WTC11 (cell line): ENCODE results near the gene R3HDM1. TPM values are rescaled to one million over a fixed set of nuclear protein-coding genes. Genes with fewer than 3 reads are reported as not detected.

ENCODE experiments used
- ATAC-seq: fragments of 200-7000 bp; cut with Tn5 transposase; 2 replicates; pipeline ENCODE4 v1.10.0; 2021; ENCODE audit warnings: mild to moderate bottlenecking, moderate library complexity
- CTCF ChIA-PET: fragments of 300-600 bp; sonication (Branson Sonifier 250); formaldehyde crosslinking; loops from one replicate; lab custom pipeline; 2021; ENCODE audit warnings: antibody characterized with exemption; lab: Charles Lee
- POLR2A ChIA-PET: fragments of 350-600 bp; sonication (Branson Sonifier 250); formaldehyde crosslinking; loops from one replicate; lab custom pipeline; 2021; ENCODE audit warnings: antibody characterized with exemption; lab: Charles Lee
- DNase-seq: peaks from one replicate; pipeline ENCODE4 v3.0.0; 2021; ENCODE audit warnings: low spot score
- H3K27ac Mint-ChIP-seq: 2 replicates; pipeline ENCODE4 v1.8.0; 2021; ENCODE audit warnings: mixed read lengths
- H3K27me3 Mint-ChIP-seq: 2 replicates; pipeline ENCODE4 v1.8.0; 2021; ENCODE audit warnings: low read depth, mild to moderate bottlenecking, moderate library complexity, mixed read lengths
- H3K36me3 Mint-ChIP-seq: 2 replicates; pipeline ENCODE4 v1.8.0; 2021; ENCODE audit warnings: mixed read lengths
- H3K4me1 Mint-ChIP-seq: 2 replicates; pipeline ENCODE4 v1.8.0; 2022; ENCODE audit warnings: mixed read lengths
- H3K4me3 Mint-ChIP-seq: 2 replicates; pipeline ENCODE4 v1.8.0; 2021; ENCODE audit warnings: mild to moderate bottlenecking, moderate library complexity, mixed read lengths
- H3K9me3 Mint-ChIP-seq: 2 replicates; pipeline ENCODE4 v1.8.0; 2021; ENCODE audit warnings: mixed read lengths
- CBFB ChIP-seq: sonication (generic); formaldehyde crosslinking; IDR thresholded peaks from 2 replicates; pipeline ENCODE4 v1.8.1; 2022; ENCODE audit warnings: mild to moderate bottlenecking, low read depth, missing genetic modification reagents
- CDX4 ChIP-seq: fragments of 250-450 bp; sonication (Bioruptor Pico); IDR thresholded peaks from 2 replicates; pipeline ENCODE4 v1.9.0; 2021; ENCODE audit warnings: moderate library complexity, mild to moderate bottlenecking, inconsistent platforms, borderline replicate concordance
- ETV6 ChIP-seq: sonication (generic); formaldehyde crosslinking; IDR thresholded peaks from 2 replicates; pipeline ENCODE4 v1.8.1; 2022; ENCODE audit warnings: mild to moderate bottlenecking, missing genetic modification reagents
- IRF2 ChIP-seq: sonication (generic); formaldehyde crosslinking; IDR thresholded peaks from 2 replicates; pipeline ENCODE4 v1.8.0; 2022; ENCODE audit warnings: low read depth, missing genetic modification reagents, borderline replicate concordance
- KAT7 ChIP-seq: sonication (generic); formaldehyde crosslinking; IDR thresholded peaks from 2 replicates; pipeline ENCODE4 v1.8.1; 2023; ENCODE audit warnings: missing genetic modification reagents, mild to moderate bottlenecking, borderline replicate concordance
- MLX ChIP-seq: sonication (generic); formaldehyde crosslinking; IDR thresholded peaks from 2 replicates; pipeline ENCODE4 v1.8.1; 2023; ENCODE audit warnings: mild to moderate bottlenecking, missing genetic modification reagents, moderate library complexity
- NR3C1 ChIP-seq: sonication (generic); formaldehyde crosslinking; conservative IDR thresholded peaks from 2 replicates; pipeline ENCODE4 v1.8.1; 2023; ENCODE audit warnings: low read depth, mild to moderate bottlenecking, missing genetic modification reagents
- PRDM15 ChIP-seq: sonication (generic); formaldehyde crosslinking; IDR thresholded peaks from 2 replicates; pipeline ENCODE4 v1.8.0; 2022; ENCODE audit warnings: missing genetic modification reagents
- SMAD4 ChIP-seq: sonication (generic); formaldehyde crosslinking; IDR thresholded peaks from 2 replicates; pipeline ENCODE4 v1.8.0; 2022; ENCODE audit warnings: mild to moderate bottlenecking, missing genetic modification reagents
- SP1 ChIP-seq: sonication (generic); formaldehyde crosslinking; conservative IDR thresholded peaks from 2 replicates; pipeline ENCODE4 v1.8.1; 2022; ENCODE audit warnings: missing genetic modification reagents
- STAT6 ChIP-seq: sonication (generic); formaldehyde crosslinking; conservative IDR thresholded peaks from 2 replicates; pipeline ENCODE4 v1.8.1; 2023; ENCODE audit warnings: mild to moderate bottlenecking, low read depth, missing genetic modification reagents, moderate library complexity
- TCF7 ChIP-seq: sonication (generic); formaldehyde crosslinking; IDR thresholded peaks from 2 replicates; pipeline ENCODE4 v1.8.0; 2022; ENCODE audit warnings: mild to moderate bottlenecking, low read depth, missing genetic modification reagents, moderate library complexity
- USF1 ChIP-seq: sonication (generic); formaldehyde crosslinking; IDR thresholded peaks from 2 replicates; pipeline ENCODE4 v1.8.0; 2022; ENCODE audit warnings: mild to moderate bottlenecking, missing genetic modification reagents
- ZNF138 ChIP-seq: sonication (generic); formaldehyde crosslinking; conservative IDR thresholded peaks from 2 replicates; pipeline ENCODE4 v1.8.1; 2022; ENCODE audit warnings: mild to moderate bottlenecking, moderate library complexity, missing genetic modification reagents
- ZNF396 ChIP-seq: fragments of 250-450 bp; sonication (Bioruptor Pico); IDR thresholded peaks from 2 replicates; pipeline ENCODE4 v1.8.0; 2021; ENCODE audit warnings: mild to moderate bottlenecking, moderate library complexity, borderline replicate concordance
- ZNF512 ChIP-seq: sonication (generic); formaldehyde crosslinking; IDR thresholded peaks from 2 replicates; pipeline ENCODE4 v1.8.1; 2022; ENCODE audit warnings: missing genetic modification reagents, borderline replicate concordance
- ZSCAN18 ChIP-seq: fragments of 250-450 bp; sonication (Bioruptor Pico); IDR thresholded peaks from 2 replicates; pipeline ENCODE4 v2.1.2; 2022; ENCODE audit warnings: mild to moderate bottlenecking, moderate library complexity
- total RNA-seq: library from RNA; stranded (reverse); gene quantifications from 3 replicates; pipeline ENCODE4 v1.2.3, GENCODE V29; 2021
- TF ChIP-seq, protein P1 (sequence below): sonication (generic); formaldehyde crosslinking; IDR thresholded peaks from 2 replicates; pipeline ENCODE4 v1.8.0; 2023; ENCODE audit warnings: mild to moderate bottlenecking, missing genetic modification reagents

The R3HDM1 gene
- total RNA-seq, 1 experiment from 2014 or later, result 58.4 TPM

DNA sequence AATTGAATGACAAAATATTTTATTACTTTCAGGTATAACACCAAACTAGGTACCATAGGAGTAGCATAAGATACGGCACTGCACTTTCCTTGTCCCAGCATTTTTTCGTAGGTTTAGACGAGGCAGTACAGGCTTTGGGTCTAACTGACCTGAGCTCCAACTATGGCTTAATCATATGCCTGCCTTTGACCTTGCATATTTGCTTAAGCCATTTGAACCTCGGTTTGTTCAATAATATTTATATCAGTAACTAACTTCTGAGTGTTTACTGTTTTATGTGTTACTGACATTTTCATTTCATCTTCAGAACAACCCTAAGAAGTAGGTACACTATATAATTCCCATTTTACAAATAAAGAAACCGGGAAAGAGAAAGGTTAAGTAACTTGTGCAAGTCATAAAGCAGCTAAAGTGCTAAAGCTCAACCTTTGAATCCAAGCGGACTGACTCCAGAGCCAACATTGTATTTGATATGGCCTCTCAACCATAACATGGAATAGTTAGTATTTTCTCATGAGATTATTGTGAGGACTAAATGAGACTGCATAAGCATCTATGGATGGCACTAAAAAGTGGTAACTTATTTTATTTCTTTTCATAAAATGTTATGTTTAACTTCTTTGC lies 104.0 kb downstream of the R3HDM1 start:
- DNase-seq (no peak), ATAC-seq (no peak)
- TF ChIP-seq ZNF512 (CRISPR knock-in tag) (no peak), CBFB (CRISPR knock-in tag) (no peak), TCF7 (CRISPR knock-in tag) (no peak), STAT6 (CRISPR knock-in tag) (no peak), ZSCAN18 (CRISPR knock-in tag) (no peak), SP1 (CRISPR knock-in tag) (no peak), ZNF396 (CRISPR knock-in tag) (no peak), SMAD4 (CRISPR knock-in tag) (no peak), NR3C1 (no peak)
- H3K4me3 Mint-ChIP-seq, result no peak overlapping the region
- ChIA-PET POLR2A (no interaction called here), CTCF (interaction anchor here (0.7 kb wide), 1 partner anchor 74 kb away, joined by 3 read pairs; no protein-coding TSS in a partner anchor)
- H3K4me1 Mint-ChIP-seq, result no peaks in the 10 kb centered on the region
- peaks cover 35% of the 10 kb centered on the region for H3K36me3 Mint-ChIP-seq
- no peak overlapping the region for H3K27ac Mint-ChIP-seq
- no peaks in the 10 kb centered on the region for H3K9me3 Mint-ChIP-seq
- H3K27me3 Mint-ChIP-seq, result no peaks in the 10 kb centered on the region

DNA sequence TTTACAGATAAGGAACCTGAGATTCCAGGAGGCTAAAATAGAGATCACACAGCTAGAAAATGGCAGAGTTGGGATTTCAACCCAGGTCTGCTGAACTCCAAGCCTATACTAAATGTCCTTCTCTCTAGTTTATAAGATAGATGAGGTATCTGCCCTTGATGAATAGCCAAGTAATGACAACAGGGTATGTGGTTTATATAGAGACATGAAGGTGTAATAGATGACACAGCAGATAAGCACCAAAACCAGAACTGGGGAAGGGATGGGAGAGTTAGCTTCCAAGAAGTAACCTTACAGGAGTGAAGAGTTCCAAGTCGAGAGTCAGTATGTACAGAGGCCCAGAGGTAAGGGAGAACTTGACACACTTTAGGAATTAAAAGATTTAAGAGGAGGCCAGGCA lies 105.7 kb downstream of the R3HDM1 start:
- DNase-seq, result no peak
- no peak for ATAC-seq
- Mint-ChIP-seq H3K4me3 (no peak overlapping the region), H3K27me3 (no peaks in the 10 kb centered on the region), H3K9me3 (no peaks in the 10 kb centered on the region), H3K36me3 (peaks cover 35% of the 10 kb centered on the region), H3K4me1 (no peaks in the 10 kb centered on the region), H3K27ac (no peak overlapping the region; the same call in 1 of the 2 replicates)
- ChIA-PET CTCF (no interaction called here), POLR2A (no interaction called here)
- no peak for TF ChIP-seq MLX (CRISPR knock-in tag)
- no peak for TF ChIP-seq ZNF396 (CRISPR knock-in tag)
- TF ChIP-seq, protein P1, sequence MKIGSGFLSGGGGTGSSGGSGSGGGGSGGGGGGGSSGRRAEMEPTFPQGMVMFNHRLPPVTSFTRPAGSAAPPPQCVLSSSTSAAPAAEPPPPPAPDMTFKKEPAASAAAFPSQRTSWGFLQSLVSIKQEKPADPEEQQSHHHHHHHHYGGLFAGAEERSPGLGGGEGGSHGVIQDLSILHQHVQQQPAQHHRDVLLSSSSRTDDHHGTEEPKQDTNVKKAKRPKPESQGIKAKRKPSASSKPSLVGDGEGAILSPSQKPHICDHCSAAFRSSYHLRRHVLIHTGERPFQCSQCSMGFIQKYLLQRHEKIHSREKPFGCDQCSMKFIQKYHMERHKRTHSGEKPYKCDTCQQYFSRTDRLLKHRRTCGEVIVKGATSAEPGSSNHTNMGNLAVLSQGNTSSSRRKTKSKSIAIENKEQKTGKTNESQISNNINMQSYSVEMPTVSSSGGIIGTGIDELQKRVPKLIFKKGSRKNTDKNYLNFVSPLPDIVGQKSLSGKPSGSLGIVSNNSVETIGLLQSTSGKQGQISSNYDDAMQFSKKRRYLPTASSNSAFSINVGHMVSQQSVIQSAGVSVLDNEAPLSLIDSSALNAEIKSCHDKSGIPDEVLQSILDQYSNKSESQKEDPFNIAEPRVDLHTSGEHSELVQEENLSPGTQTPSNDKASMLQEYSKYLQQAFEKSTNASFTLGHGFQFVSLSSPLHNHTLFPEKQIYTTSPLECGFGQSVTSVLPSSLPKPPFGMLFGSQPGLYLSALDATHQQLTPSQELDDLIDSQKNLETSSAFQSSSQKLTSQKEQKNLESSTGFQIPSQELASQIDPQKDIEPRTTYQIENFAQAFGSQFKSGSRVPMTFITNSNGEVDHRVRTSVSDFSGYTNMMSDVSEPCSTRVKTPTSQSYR, result no peak
- no peak for TF ChIP-seq PRDM15 (CRISPR knock-in tag)
- TF ChIP-seq ETV6 (CRISPR knock-in tag), result no peak
- no peak for TF ChIP-seq CDX4 (CRISPR knock-in tag)
- no peak for TF ChIP-seq USF1 (CRISPR knock-in tag)
- TF ChIP-seq KAT7 (CRISPR knock-in tag), result no peak
- TF ChIP-seq IRF2 (CRISPR knock-in tag), result no peak
- no peak for TF ChIP-seq ZNF138
